Psoas muscle (tissue), 8 donors: ENCODE data around the gene ADGRD1. TPM values are rescaled to one million over a fixed set of nuclear protein-coding genes. Genes with fewer than 3 reads are reported as not detected.

Source experiments
- ATAC-seq, 4 donors: fragments of 200-7000 bp; cut with Tn5 transposase; one replicate each; pipeline ENCODE4 v1.9.1; 2020; ENCODE audit warnings: moderate library complexity in 3 of 4, mild to moderate bottlenecking in 2 of 4
- DNase-seq, 2 donors: peaks; one replicate each; pipeline ENCODE4 v3.0.0-alpha.2; 2020
- H3K27ac ChIP-seq: fragments of 200-600 bp; one replicate; pipeline ENCODE4 v1.8.0; 2022
- H3K27me3 ChIP-seq, 3 donors: fragments of 200-600 bp in 1 of 3; one replicate each; pipeline versions ENCODE4 v1.6.1 to v1.8.0; 2013 to 2022; ENCODE audit warnings: low read length in 2 of 3, mild to moderate bottlenecking in 2 of 3, moderate library complexity in 1 of 3; ENCODE audit not compliant: insufficient read depth in 3 of 3
- H3K36me3 ChIP-seq, 2 donors: fragments of 200-600 bp in 1 of 2; one replicate each; pipeline versions ENCODE4 v1.6.1 to v1.8.0; 2013 to 2022; ENCODE audit warnings: low read depth in 1 of 2, mild to moderate bottlenecking in 1 of 2, moderate library complexity in 1 of 2; ENCODE audit not compliant: insufficient read depth in 1 of 2
- H3K4me1 ChIP-seq: fragments of 200-600 bp; one replicate; pipeline ENCODE4 v1.8.0; 2022
- H3K4me3 ChIP-seq: fragments of 200-600 bp; one replicate; pipeline ENCODE4 v1.8.0; 2022; ENCODE audit warnings: mild to moderate bottlenecking
- H3K9me3 ChIP-seq: fragments of 200-600 bp; one replicate; pipeline ENCODE4 v1.8.0; 2022
- CTCF ChIP-seq: fragments of 200-600 bp; IDR thresholded peaks from one replicate; pipeline ENCODE4 v1.8.0; 2022; ENCODE audit warnings: antibody characterized with exemption
- WGBS, 3 donors: extraction: QIAGEN DNeasy Blood & Tissue Kit; methylation state at CpG; one replicate each; pipeline versions ENCODE4 v1.1.6 to v1.1.7; 2013; 5-methylcytosine and 5-hydroxymethylcytosine counted together
- intact Hi-C, 2 donors: fragments of 100-400 bp; cut with DNase I; formaldehyde crosslinking; loops; one replicate each; pipeline versions ENCODE4 v1.11.0 to v1.14.2; 2022
- polyA plus RNA-seq, 3 donors: library from polyadenylated mRNA; stranded (reverse); fragments of 200-250 nt; gene quantifications; one replicate each; pipeline ENCODE4 v1.2.3, GENCODE V29; 2013
- total RNA-seq, 4 donors: library from RNA; stranded (reverse); fragmentation: NEBNext Ultra II Directional in 2 of 4; extraction: Animal tissue kit (Norgen Biotek cat#: 25700) in 2 of 4; gene quantifications; one replicate each; pipeline versions ENCODE4 v1.2.1 to v1.2.4, GENCODE V29; 2021 to 2023
- donor health status: healthy with polysubstance abuse.
- donor health status: DM: no; HTN: no; CAD: no; lungs with moderate emphysema.
- donor health status: Bipolar disorder and iron deficiency.
- donor health status: healthy.
- donor health status: DM: yes; HTN: yes; CAD: no.
- donor health status: DM: no; HTN: no; CAD: no.
- donor health status: DM: no; HTN: no; CAD: no.
- donor health status: DM: yes; HTN: yes; CAD: no.

Gene ADGRD1
- total and polyA plus RNA-seq, 7 donors = 2.1 to 11.6 (median 3.6) TPM

GRCh38 chr12:131063960-131064359 lies 110.3 kb downstream of the ADGRD1 start:
- intact Hi-C loops = no loop called here
- no peak for TF ChIP-seq CTCF
- 91 to 94% (median 93%) methylated on average over 2 of the region's 2 CpGs for WGBS, 3 donors

GRCh38 chr12:131065279-131065678 lies 111.6 kb downstream of the ADGRD1 start:
- intact Hi-C loops = no loop called here
- no peak for TF ChIP-seq CTCF
- Histone ChIP-seq H3K4me1 (no peaks in the 10 kb centered on the region), H3K4me3 (no peak overlapping the region), H3K27ac (no peak overlapping the region), H3K27me3 (peaks cover 0 to 5% (median 0%) of the 10 kb centered on the region in 3 donors), H3K9me3 (no peaks in the 10 kb centered on the region), H3K36me3 (no peaks in the 10 kb centered on the region)
- 69 to 81% (median 75%) methylated on average over 11 of the region's 11 CpGs for WGBS, 3 donors
- DNase-seq (peak in 1 of 2 donors; percentile 33), ATAC-seq (no peak)

More at GRCh38 chr12:131063960-131064359, 110.3 kb downstream of the ADGRD1 start:
- no peaks in the 10 kb centered on the region for H3K36me3 ChIP-seq
- no peak overlapping the region for H3K4me3 ChIP-seq
- H3K27ac ChIP-seq = no peak overlapping the region
- no peaks in the 10 kb centered on the region for H3K4me1 ChIP-seq
- ATAC-seq (no peak), DNase-seq (no peak)
- peaks cover 0 to 5% (median 0%) of the 10 kb centered on the region in 3 donors for H3K27me3 ChIP-seq
- no peaks in the 10 kb centered on the region for H3K9me3 ChIP-seq

GRCh38 chr12:131065801-131066200 lies 112.1 kb downstream of the ADGRD1 start:
- DNase-seq = peak in 1 of 2 donors; percentile 38
- no peaks in the 10 kb centered on the region for H3K36me3 ChIP-seq
- intact Hi-C loops = no loop called here
- no peak overlapping the region for H3K4me3 ChIP-seq
- H3K27me3 ChIP-seq = peaks cover 0 to 5% (median 0%) of the 10 kb centered on the region in 3 donors
- H3K27ac ChIP-seq = no peak overlapping the region
- TF ChIP-seq CTCF = no peak
- no peaks in the 10 kb centered on the region for H3K4me1 ChIP-seq
- ATAC-seq = no peak
- 65 to 70% (median 68%) methylated on average over 4 of the region's 4 CpGs for WGBS, 3 donors
- no peaks in the 10 kb centered on the region for H3K9me3 ChIP-seq

GRCh38 chr12:131066207-131066885 lies 112.6 kb downstream of the ADGRD1 start:
- no peak overlapping the region for H3K4me3 ChIP-seq
- TF ChIP-seq CTCF = no peak
- WGBS, 3 donors = 67 to 73% (median 69%) methylated on average over 27 of the region's 27 CpGs
- peaks cover 0 to 5% (median 0%) of the 10 kb centered on the region in 3 donors for H3K27me3 ChIP-seq
- no peaks in the 10 kb centered on the region for H3K9me3 ChIP-seq
- no peaks in the 10 kb centered on the region for H3K36me3 ChIP-seq
- DNase-seq (peak in 1 of 2 donors; percentile 47), ATAC-seq (no peak)
- no peak overlapping the region for H3K27ac ChIP-seq
- no peaks in the 10 kb centered on the region for H3K4me1 ChIP-seq
- intact Hi-C loops = no loop called here
